Tibial nerve (tissue), 4 donors: Measurements from ENCODE around the gene GRB10. TPM values are rescaled to one million over a fixed set of nuclear protein-coding genes. Genes with fewer than 3 reads are reported as not detected.

Experiments
- DNase-seq, 2 donors: peaks; one replicate each; pipeline ENCODE4 v3.0.0-alpha.2; 2019; ENCODE audit warnings: low spot score in 2 of 2
- H3K27ac ChIP-seq, 4 donors: fragments of 200-600 bp; sonication (generic) in 3 of 4; one replicate each; pipeline ENCODE4 v1.5.1; 2017 to 2019; ENCODE audit warnings: mild to moderate bottlenecking in 1 of 4
- H3K27me3 ChIP-seq, 2 donors: fragments of 200-600 bp; sonication (generic) in 1 of 2; one replicate each; pipeline versions ENCODE4 v1.5.1 to v1.6.0; 2017 to 2019
- H3K36me3 ChIP-seq, 3 donors: fragments of 200-600 bp; sonication (generic); one replicate each; pipeline ENCODE4 v1.5.1; 2018 to 2019
- H3K4me1 ChIP-seq, 4 donors: fragments of 200-600 bp; sonication (generic) in 3 of 4; one replicate each; pipeline ENCODE4 v1.5.1; 2017 to 2019
- H3K4me3 ChIP-seq, 4 donors: fragments of 200-600 bp; sonication (generic) in 3 of 4; one replicate each; pipeline ENCODE4 v1.5.1; 2017 to 2019; ENCODE audit warnings: mild to moderate bottlenecking in 1 of 4, moderate library complexity in 1 of 4
- H3K9me3 ChIP-seq, 4 donors: fragments of 200-600 bp; sonication (generic) in 3 of 4; one replicate each; pipeline ENCODE4 v1.5.1; 2017 to 2019
- CTCF ChIP-seq, 5 experiments: fragments of 200-600 bp in 3 of 5; fragments of 450-650 bp in 2 of 5; sonication (generic) in 3 of 5; IDR thresholded peaks; one replicate each; pipeline ENCODE4 v1.5.1; 2016 to 2019; ENCODE audit warnings: antibody characterized with exemption in 5 of 5, mild to moderate bottlenecking in 3 of 5, moderate library complexity in 2 of 5
- EP300 ChIP-seq, 2 donors: sonication (generic); formaldehyde crosslinking; IDR thresholded peaks; one replicate each; pipeline ENCODE4 v1.6.1; 2017; ENCODE audit warnings: antibody characterized with exemption in 2 of 2, mild to moderate bottlenecking in 1 of 2
- POLR2A ChIP-seq, 2 donors: fragments of 450-650 bp; IDR thresholded peaks; one replicate each; pipeline ENCODE4 v1.6.1; 2017; ENCODE audit warnings: antibody characterized with exemption in 2 of 2, mild to moderate bottlenecking in 2 of 2, moderate library complexity in 2 of 2
- WGBS, 2 donors: methylation state at CpG; one replicate each; pipeline ENCODE4 v1.1.5; 2018; 5-methylcytosine and 5-hydroxymethylcytosine counted together
- total RNA-seq, 4 donors: library from RNA; depleted of rRNA; stranded (reverse); fragments of >200 nt; gene quantifications; one replicate each; pipeline ENCODE4 v1.1.0, GENCODE V29; 2016

The GRB10 gene
- total RNA-seq, 4 donors from 2014 or later = 34.1 to 73.9 (median 56.0) TPM

DNA sequence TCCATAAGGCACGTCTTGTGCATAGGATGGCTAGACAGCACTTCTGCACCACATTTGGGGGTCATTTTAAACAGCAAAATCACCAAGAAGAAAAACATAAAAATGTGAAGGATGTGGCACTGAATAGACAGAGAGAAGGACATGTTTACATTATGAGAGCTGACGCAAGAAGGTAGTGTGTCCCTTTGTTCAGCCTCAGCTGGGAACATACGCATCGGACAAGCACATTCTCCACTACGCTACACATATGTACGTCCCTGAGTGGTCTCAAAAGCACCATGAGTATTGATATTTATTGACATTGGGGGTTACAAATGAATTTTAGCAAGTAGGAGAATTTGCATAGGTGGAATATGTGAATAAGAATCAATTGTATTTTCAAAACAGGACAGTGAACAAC, 237.7 kb downstream of the GRB10 start:
- no peak overlapping the region for H3K4me3 ChIP-seq
- no peaks in the 10 kb centered on the region for H3K9me3 ChIP-seq
- H3K36me3 ChIP-seq = no peaks in the 10 kb centered on the region
- no peak overlapping the region for H3K27ac ChIP-seq
- TF ChIP-seq EP300 (IDR thresholded peaks at IDR 0.05) (no peak), POLR2A (IDR thresholded peaks at IDR 0.05) (no peak), CTCF (IDR thresholded peaks at IDR 0.05) (no peak)
- DNase-seq = no peak
- no peaks in the 10 kb centered on the region for H3K27me3 ChIP-seq
- no peaks in the 10 kb centered on the region for H3K4me1 ChIP-seq
- 81 to 84% methylated on average over 6 of the region's 6 CpGs for WGBS, 2 donors

DNA sequence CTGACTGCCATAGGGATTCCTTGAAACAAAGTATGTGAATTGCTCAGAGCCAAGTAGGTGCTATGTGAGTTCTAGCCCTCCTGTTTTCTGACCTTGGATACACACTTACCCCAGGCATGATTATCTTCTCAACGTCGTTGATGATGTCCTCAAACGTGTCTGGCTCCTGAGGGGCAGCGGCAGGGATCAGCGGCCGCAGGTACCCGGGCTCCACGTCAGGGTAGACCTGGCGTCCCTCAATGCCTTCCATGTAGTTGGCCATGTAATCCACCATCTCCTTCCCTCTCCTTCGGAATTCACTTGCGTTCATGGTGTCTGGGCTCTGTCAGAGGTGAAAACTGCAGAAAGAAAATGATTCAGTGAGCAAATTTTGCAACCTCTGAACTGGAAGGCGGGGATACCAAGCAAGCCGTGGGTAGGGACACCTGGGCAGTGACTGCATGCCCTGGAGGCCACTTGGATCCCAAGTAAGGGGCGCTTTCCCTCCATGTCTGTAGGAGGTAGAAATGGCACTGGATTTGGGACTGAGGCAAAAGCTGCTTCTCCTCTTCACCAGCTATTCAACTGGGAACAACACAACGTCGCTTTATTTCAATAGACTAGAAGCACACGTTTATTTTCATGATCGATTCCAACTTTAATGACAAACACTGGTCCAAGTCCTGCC, 238.8 kb downstream of the GRB10 start:
- no peaks in the 10 kb centered on the region for H3K27me3 ChIP-seq
- H3K4me1 ChIP-seq = no peaks in the 10 kb centered on the region
- 91 to 95% methylated on average over 18 of the region's 18 CpGs for WGBS, 2 donors
- no peaks in the 10 kb centered on the region for H3K36me3 ChIP-seq
- no peak for DNase-seq
- no peak overlapping the region for H3K4me3 ChIP-seq
- TF ChIP-seq CTCF (IDR thresholded peaks at IDR 0.05) = no peak
- TF ChIP-seq EP300 (IDR thresholded peaks at IDR 0.05) = no peak
- TF ChIP-seq POLR2A (IDR thresholded peaks at IDR 0.05) = no peak
- no peaks in the 10 kb centered on the region for H3K9me3 ChIP-seq
- H3K27ac ChIP-seq = no peak overlapping the region

DNA sequence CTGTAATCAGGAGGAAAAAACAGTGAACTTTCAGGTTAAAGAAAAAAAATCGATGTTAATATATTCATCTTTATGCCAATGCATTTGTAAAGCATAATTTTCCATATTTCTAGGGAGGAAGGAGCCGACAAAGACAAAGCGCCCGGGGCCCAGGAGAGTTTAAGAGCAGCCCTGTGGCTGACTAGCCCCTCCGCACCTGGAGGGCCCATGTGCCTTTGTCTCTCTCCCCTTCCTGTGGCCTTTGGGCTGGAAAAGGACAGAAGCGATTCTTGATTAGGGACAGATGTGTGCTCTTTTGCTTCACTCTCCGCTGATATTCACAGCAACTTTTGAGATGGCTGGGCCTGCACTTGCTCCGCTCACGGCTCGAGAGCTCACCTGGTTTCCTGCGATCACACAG, 240.6 kb downstream of the GRB10 start:
- Histone ChIP-seq H3K36me3 (no peaks in the 10 kb centered on the region), H3K27ac (no peak overlapping the region), H3K27me3 (no peaks in the 10 kb centered on the region), H3K9me3 (no peaks in the 10 kb centered on the region), H3K4me1 (no peaks in the 10 kb centered on the region), H3K4me3 (no peak overlapping the region)
- WGBS, 2 donors = 75 to 79% methylated on average over 11 of the region's 11 CpGs
- no peak for TF ChIP-seq EP300 (IDR thresholded peaks at IDR 0.05)
- no peak for TF ChIP-seq POLR2A (IDR thresholded peaks at IDR 0.05)
- TF ChIP-seq CTCF (IDR thresholded peaks at IDR 0.05) = no peak
- DNase-seq = no peak

- 91 to 94% methylated on average over 9 of the region's 9 CpGs for WGBS, 2 donors
- DNase-seq = no peak
- TF ChIP-seq POLR2A (IDR thresholded peaks at IDR 0.05) (no peak), CTCF (IDR thresholded peaks at IDR 0.05) (no peak), EP300 (IDR thresholded peaks at IDR 0.05) (no peak)
Observed at GRCh38 chr7:50540785-50541579, 241.7 kb downstream of the GRB10 start.

More at GRCh38 chr7:50540785-50541579, 241.7 kb downstream of the GRB10 start:
- H3K27ac ChIP-seq = no peak overlapping the region
- no peaks in the 10 kb centered on the region for H3K4me1 ChIP-seq
- no peaks in the 10 kb centered on the region for H3K27me3 ChIP-seq
- H3K36me3 ChIP-seq = no peaks in the 10 kb centered on the region
- no peak overlapping the region for H3K4me3 ChIP-seq
- no peaks in the 10 kb centered on the region for H3K9me3 ChIP-seq

Other genes starting within 250 kb of the GRB10 start
- gene DDC, start 217.5 kb downstream of the GRB10 start, total RNA-seq = under 1 TPM in 1 of 4 donors, not detected in 3; 0.66 TPM